ENCODE measurements around the gene DOC2A.
A peak's percentile ranks its signal among the peaks of the same experiment; 100 is the strongest.
"Not testable (repeated sequence)": the region's sequence is repeated elsewhere in the genome, so short reads cannot be mapped to it uniquely, and the experiment has no call there.

The DOC2A gene

DNA sequence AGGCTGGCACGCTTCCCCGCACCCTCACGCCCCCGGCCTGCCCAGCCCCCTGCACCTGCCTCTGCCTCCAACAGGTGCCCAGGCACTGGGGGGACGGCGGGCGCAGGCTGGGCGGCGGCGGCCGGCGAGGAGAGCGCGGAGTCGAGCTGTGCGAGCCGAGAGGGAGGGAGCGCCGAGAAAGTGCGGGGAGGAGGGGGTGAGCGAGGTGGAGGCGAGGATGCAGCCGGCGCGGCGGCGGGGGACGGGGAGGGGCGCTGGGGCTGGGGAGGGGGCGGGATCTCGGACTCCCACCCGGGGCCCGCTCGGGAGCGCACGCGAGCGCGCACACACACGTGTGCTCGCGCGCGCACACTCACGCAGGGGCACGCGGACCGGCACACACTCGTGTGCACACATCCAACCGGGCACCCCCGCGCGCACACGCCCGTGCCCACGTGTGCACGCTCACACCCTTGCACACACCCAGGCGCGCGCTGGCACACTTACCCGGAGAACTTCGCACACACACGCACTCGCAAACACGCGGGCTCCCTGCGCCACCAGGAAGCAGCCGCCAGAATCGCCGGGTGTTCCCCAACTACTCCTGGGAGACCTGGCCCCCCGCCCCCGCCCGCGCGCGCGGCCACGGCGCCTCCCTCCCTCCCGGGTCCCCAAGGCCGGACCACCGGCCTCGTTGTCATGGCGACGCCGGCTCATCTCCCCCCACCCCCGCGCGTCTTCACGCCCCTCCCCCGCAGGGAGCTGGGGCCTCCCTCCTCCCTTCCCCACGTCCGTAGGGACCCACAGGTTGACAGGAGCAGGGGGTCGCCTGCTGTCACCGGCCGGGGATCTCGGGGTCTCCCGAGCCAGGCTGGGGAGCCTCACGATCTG lies at the start of gene DOC2A:
Gene DOC2A, minus strand, starts transcription at position 184 of the 870 bp plus-strand sequence. CDS start 805 bp downstream, outside the sequence.
- DNase-seq = peak; percentile 86

DNA sequence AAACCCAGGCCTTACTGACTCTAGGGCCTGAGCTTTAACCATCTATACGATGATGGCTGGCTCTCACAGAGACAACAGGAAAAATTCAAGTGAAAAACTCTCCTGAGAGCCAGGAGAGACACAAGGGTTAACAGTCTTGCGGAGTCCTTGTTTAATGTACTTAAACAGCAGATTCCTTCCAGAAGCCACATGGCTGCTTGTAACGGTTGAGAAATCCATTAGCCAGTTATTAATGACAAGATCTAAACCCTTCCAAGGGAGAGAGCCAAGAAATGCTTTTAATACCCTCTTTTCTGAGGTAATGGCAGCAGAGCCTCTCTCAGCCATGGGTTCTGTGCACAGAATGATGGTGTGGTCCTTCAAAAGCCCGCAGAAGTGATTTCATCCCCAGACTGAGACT lies 49.5 kb upstream of the DOC2A start:
- no peak for DNase-seq

DNA sequence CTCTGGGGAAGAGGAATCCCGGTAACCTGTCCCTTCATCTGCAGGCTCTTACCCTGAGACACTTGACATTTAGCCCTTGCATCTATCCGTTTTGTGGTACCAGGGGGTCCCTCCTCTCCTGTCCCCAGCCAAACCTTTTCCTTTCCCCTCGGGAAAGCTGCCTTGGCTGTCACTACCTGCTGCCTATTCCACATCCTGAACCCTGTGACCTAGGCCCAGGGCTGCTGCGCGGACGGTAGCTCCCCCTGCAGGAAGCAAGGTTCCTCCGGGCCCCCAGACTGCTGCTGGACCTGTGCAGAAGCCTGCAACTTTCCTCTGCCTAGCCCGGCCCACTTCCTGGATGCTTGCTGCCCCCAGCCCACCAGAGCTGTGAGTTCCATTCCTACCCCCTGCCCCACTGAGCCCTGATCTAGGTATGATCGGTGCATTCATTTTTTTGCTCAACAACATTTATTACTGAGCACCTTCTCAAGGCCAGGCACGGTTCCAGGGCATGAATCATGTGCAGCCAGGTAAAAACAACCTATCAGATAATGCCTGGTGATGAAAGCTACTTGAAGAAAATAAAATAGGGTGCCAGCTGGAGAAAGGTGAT lies 44.2 kb upstream of the DOC2A start:
- DNase-seq = peak; percentile 30

DNA sequence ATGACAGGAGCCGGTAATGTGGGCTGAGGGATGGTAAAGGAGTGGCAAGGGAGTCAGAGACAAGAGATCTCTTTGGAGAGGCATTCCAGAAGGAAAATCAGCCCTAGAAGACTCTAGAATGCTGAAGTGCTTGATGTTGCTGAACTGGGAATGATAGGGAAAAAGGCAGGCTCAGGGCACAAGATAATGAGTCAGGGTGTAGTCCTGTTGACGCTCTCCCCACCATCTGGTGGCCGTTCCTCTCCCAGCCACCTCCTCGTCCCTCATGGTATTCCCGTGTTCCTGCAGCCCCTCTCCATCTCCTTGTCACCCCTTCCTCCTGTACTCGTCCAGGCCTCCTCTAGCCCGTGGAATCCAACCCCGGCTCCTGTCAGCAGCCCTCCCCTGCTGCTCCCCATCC lies 43.6 kb upstream of the DOC2A start:
- DNase-seq = peak; percentile 29

DNA sequence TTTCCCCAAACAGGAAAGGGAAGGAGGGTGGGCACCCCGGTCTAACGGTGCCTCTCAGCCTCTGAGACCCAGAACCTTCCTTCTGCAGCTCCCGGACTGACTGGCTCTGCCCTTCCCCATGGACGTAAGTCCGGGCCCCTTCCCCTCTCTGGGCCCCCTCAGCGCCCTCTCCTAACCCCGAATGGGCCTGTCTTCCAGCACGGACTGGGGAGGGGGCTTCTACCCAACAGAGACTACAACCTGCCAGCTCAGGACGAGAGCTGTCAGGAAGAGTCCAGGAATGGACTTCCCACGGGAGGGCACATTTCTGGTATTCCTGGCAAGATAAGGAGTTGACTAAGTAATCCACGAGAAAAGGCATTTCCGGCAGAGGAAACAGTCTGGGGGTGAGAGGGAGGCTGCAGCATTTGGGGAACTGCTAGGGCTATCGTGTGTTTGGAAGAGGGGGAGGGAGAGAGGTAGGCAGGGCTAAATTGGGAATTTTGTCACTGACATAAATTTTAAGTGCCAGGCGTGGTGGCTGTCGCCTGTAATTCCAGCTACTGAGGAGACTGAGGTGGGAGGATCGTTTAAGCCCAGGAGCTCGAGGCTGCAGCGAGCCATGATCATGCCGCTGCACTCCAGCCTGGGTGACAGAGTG lies 42.7 kb upstream of the DOC2A start:
- peak; percentile 62 for DNase-seq

DNA sequence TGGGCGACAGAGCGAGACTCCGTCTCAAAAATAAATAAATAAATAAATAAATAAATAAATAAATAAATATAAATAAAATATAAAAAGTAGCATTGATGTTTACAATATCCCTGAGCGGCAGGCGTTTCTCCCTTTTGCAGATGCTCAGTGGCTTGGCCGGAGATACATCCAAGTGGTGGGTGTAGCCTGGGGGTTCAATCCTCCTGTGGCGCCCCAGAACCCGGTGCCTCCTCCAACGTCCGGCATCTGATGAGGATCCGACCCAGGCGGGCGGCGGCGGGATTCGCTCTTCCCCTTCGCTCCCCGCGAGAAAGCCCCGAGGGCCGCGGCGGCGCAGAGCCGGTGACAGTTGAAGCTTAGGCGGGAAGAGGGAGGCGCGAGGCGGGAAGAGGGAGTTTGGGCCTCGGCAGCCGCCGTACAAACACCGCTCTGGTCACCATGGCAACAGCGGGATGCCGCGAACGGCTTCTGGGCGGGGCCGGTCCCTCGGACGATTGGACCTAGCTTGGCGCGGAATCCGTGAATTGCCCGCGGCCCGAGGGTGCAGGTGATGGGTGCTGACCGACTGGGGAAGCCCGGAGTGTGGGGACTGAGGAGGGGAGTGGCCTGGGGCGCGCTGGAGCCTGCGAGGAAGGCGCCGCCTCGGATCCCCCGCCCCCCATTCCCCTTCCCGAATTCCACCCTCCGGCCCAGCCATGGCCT lies 42.0 kb upstream of the DOC2A start:
- DNase-seq = peak; percentile 98

DNA sequence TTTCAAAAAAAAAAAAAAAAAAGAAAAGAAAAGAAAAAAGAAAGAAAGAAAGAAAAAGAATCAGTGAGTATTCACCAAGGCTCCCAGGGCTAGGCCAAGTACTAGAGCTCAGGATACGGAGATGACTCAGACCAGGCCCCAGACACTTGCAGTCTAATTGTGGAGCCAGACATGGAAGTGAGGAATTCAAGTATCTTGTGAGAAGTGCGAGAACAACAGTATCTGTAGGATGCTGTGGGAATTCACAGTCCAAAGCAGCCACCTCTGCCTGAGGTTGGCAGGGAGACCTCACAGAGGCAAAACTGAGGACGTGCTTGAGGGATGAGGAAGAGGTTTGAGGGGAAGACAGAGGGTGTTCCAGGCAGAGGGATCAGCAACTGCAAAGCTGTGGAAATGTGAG lies 40.7 kb upstream of the DOC2A start:
- no peak for DNase-seq

DNA sequence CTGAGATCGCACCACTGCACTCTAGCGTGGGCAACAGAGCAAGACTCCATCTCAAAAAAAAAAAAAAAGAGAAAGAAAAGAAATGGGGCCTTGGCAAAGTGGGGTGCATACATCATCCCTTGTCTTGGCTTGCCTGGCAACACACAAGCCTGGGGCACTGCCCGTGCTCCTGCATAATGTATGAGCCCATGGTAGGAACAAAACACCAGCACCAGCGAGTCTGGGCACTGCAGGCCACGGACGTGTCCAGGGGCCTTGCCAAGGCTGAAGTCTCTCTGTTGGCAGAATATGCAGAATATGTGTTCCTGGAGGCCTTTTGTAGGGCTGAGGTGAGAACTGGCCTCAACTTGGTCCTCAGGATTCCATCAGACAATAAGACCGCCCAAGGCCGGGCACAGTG lies 39.0 kb upstream of the DOC2A start:
- DNase-seq = no peak

DNA sequence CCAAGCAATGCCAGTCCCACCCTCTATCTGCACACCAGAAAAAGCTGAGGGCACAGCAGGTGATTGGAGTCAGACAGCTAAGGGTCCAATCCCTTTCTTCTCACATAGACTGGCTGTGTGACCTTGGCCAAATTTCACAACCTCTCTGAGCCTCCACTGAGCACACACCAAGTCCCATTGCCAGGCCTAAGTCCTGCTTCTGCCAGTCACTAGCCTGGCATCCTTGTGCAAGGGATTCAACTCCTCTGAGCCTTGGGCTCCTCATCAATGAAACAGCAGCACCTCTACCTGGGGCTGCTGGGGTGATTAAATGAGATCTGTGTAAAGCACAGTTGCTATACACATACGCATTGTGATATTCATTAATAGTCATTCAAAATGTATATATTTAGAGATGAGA lies 35.8 kb upstream of the DOC2A start:
- no peak for DNase-seq

DNA sequence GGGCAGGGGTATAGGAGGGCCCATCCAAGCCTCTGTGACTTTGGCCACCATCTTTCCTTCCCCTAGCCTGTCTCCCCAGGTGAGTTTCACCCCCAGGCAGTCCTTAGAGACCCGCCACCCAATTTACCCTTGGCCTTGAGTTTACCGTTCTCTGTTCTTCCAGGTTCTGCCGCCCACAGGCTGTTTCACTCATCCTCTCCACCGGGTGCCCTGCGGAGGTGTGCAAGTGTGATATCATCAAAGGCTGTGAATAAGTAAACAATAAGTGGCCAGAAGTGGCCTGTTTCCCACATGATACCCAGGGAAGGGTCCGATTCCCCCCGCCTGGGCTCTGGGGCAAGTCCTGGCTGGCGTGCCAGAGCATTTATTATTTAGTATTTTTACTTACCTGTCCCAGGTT lies 35.4 kb upstream of the DOC2A start:
- no peak for DNase-seq

DNA sequence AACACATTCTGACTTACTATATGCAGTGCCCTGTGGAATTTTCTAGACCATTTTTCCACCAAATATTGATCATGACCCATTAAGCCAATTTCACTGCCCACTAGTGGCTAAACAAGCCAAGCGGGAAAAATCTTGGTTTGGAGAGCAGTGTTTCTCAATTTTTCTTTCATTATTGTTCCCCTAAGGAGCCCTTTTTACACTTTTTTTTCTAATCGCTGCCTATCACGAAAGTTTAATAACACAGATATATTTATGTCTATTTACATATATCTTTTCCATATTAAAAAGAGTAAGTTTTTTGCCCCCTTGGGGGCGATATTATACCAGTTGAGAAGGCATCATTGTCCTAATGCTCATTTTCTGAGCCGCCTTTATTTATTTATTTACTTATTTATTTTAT lies 31.0 kb upstream of the DOC2A start:
- peak; percentile 42 for DNase-seq

DNA sequence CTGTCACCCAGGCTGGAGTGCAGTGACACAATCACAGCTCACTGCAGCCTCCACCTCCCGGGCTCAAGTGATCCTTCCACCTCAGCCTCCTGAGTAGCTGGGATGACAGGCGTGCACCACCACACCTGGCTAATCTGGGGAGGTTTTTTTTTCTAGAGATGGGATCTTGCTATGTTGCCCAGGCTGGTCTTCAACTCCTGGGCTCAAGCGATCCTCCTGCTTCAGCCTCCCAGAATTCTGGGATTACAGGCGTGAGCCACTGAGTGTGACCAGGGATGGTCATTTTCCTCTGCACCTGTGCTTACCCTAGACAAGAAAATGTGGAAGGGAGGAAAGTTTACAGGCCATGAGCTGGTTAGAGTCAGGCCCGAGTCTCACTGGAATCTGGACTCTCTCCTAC lies 29.9 kb upstream of the DOC2A start:
- not testable (repeated sequence) for DNase-seq

DNA sequence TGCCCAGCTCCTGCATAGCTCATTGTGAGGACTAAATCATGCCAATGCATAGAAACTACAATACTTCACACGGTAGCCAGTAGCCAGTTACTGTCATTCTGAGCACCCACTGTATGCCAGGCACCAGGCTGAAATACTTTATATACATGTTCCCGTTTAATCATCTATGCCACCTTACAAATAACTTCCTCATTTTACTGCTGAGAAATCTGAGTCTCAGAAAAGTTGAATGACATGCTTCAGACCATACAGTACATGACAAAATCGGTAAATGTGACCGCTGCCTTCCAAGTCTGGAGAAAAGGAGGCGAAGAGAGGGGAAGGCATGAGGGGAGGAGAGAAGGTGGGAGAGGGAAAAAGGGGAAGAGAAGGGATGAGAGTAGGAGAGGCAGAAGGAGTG lies 29.4 kb upstream of the DOC2A start:
- no peak for DNase-seq

DNA sequence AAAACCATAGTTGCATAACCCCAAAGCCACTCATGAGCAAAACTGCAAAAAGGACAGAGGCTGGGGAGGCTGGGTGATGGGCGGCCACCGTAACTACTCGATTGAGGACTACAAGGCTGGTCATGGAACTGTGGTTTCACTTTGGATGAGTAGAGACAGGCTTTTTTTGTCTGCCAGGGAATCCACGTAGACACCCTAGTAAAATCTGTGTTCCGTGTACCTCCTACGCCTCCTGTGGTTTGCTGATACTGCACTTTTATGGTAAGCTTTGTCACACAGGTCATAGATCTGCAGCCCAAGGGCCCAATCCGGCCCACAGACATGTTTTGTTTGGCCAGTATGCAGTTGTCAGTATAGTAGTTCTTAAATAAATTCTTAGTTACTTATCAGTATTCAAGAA lies 22.4 kb upstream of the DOC2A start:
- no peak for DNase-seq

DNA sequence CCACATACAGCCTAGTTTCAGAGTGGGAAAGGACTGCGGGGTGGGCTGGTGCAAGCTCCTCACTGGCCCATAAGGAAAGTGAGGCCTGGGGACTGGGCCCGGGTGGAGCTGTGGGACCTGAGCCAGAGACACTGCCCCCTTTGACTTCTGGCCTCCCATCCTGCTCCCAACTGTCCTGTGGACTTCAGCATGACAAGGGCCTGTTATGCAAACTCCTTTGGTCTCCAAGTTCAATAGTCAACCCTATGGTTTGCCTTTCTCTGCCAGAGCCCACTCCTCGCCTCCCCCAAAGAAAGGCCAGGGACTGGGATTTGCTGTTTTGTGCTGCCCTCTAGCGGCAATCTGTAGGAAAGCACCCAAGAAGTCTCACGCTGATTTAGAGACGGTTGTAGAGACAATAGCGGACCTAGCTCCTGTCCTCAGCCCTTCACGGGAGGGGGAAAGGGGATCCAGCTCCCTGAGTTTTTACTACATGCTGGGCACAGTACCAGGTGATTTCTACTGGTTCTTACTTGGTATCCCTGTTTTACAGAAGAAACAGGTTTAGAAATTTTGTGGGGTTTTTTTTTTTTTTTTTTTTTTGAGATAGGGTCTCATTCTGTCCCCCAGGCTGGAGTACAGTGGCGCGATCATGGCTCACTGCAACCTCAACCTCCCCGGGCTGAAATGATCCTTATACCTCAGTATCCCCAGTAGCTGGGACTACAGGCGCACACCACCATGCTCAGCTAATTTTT lies 21.4 kb upstream of the DOC2A start:
- DNase-seq = peak; percentile 86

DNA sequence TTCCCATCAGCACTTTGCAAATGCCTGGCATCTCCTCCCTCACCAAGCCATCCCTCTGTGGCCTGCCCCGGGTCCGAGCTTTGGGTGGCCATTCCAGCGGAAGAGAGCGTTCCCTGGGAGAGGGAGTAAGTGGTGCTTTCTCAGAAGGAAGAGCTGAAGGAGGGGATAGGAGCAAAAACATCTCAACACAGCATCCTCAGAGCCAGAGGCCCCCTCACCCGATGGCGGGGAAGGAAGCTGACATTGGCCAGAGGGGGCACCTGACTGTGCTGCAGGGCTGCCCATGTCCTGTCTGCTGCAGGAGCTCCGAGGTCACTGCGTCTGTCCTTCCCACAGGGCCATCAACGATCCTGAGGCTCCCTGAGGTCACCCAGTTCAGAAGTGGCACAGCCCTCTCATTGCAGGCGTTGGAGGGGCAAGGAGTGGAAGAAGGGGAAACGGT lies 20.7 kb upstream of the DOC2A start:
- no peak for DNase-seq

DNA sequence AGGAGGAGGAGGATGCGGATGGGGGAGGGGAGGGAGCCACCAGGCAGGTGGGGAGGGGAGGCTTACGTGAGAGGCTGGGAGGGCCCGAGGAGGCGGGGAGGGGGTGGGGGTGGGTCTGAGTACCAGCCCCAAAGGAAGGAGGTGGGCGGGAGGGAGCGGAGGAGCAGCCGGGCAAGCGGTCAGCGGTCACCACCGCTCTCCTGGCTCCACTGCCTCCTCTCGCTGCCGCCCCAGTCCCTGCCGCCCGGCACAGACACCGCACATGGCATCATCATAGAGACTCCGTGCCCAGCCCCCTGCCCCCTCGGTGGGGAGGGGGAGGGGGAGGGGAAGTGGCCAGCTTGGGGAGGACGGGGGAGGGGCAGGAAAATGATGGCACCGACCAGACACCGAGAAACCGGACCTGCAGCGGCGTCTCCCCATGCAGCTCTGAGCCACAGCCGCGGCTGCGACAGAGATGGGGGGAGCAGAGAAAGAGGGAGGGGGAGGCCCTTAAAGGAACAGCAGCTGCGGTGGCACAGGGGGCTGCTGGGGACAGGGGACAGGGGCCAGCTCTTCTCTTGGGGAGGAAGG lies 20.1 kb upstream of the DOC2A start, which contains the start of gene TLCD3B:
Gene TLCD3B, minus strand, starts transcription at position 431 of the 573 bp plus-strand sequence. CDS start 744 bp downstream, outside the sequence.
- DNase-seq = peak; percentile 77

DNA sequence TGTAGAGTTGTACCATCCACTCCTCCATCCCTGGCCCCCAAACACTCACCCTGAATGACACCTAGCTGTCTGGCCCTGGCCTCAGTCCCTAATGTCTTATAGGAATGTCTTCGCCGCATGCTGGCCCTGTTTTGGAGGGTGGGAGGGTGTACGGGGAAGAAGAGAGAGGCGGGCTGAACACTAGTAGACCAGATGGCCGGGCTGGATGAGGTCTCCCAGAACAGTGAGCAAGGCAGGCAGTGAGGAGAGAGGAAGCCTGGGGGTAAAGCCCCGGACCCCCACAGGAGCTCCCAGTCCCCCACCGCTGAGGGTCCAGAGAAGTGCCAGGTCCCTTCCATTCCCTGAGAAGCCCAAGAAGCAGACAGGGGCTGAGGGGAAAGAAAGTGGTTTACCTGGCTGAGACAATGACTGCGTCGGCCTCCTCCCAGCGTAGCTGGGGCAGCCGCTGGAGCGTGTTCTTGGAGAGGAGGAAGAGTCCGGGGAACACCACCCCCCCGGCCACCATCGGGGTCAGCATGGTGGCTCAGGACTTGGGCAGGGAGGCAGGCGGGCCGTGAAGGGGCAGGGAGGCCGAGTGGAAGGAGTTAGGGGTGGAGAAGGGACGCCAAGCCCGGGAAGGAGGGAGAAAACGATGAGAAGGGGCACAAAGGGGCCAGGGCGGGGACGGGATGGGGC lies 19.3 kb upstream of the DOC2A start:
- DNase-seq = no peak

DNA sequence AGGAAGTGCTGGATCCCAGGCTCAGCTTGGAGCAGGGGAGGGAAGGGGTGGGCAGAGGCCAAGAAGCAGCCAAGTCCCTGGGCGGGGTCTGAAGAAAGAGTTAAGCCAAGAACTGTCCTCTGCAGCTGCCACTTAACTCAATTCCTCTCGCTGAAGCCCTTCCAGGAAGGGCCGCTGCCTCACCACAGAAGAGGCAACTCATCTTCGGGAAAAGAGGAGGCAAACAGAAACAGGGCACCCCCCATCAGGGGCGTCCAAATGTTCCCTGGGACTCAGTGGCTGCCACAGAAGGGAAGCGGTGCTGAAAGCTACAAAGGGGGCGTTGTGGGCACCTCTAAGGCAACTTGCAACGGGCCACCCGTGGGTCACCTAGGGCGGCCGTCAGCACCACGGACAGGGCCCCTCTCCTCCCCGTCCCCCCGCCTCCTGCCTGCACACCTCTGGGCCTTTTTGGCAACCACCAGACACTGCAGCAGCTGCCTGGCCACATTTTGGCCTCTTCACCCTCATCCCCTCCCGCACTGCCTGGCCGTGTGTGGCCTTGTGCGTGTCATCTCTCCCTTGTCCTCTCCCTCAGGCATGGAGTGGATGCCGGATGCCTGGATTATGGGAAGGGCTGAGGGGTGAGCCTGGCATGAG lies 17.7 kb upstream of the DOC2A start:
- DNase-seq = no peak

DNA sequence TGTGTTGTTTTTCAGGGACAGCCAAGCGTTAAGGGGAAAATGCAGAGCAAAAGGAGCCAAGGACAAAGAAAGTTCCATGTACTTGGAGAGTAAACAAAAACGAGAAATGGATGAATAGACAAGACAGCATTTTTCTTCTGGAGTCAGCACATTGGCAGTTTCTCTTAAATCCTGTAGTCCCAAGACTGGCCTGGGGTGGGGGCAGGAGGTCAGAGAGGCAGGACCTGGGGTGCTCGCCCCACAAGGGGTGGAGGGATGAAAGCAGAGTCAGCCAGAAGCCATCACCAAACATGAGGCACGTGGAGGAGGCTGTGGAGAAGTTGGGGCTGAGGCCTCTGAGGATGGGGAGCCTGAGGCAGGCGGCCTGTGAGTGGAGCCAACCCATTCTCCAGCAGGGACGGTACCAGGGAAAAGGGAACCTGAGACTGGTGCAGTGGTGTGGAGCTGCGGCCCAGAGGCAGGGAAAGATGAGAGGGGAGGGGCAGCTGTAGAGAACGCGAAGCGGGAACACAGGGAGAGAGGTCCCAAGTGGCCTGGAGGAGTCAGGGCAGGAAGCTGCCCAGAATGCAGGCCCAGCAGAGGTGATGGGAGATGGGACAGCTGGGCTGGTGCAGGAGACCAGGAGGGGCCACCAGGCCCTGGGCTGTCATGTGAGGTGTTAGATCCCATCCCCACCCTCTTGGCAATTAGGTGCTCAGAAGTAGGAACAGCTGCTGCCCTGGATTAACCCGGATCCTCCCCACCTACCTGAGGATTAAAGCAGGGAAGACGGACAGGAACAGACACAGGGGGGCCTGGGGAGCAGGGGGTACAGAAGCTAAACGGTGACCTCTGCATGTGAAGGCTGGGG lies 17.0 kb upstream of the DOC2A start:
- peak; percentile 58 for DNase-seq

All from NCI-H69 (cell line).